ENCODE data around the gene UBASH3B. TPM values are rescaled to one million over a fixed set of nuclear protein-coding genes. Genes with fewer than 3 reads are reported as not detected.

The UBASH3B gene
- total RNA-seq, 1 experiment from 2014 or later, result 8.0 TPM

DNA sequence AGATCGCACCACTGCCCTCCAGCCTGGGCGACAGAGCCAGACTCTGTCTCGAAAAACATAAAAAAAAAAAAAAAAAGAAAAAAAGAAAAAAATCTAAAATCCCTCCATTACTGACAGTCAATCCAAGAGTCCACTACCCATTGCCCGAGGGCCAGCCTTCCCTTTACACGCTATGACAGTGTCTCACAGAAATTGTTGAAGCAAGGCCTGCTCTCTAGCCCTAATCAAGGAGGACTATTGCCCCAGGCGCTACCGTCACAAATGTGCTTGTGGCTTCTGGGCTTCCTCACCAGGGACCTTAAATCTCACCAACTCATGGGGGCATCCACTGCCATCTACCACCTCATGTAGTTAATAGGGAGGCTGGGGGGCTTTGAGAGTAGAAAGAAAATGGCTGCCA, 49.9 kb downstream of the UBASH3B start:
- H2BK5ac ChIP-seq (ENCODE audit: insufficient read length, low read length), result no peak overlapping the region
- H3K9me3 Mint-ChIP-seq, result no peaks in the 10 kb centered on the region; a peak in 1 of 5 replicates
- H3K4me1 Mint-ChIP-seq, result peaks cover 3 to 12% of the 10 kb centered on the region in 2 experiments; a peak in 3 of 4 replicates
- DNase-seq, result no peak
- no peak overlapping the region for H2AK5ac ChIP-seq (ENCODE audit: insufficient read length, low read length)
- no peak overlapping the region for H3K27ac Mint-ChIP-seq
- H3K23ac ChIP-seq (ENCODE audit: insufficient read length, low read depth, low read length), result no peak overlapping the region
- no peak overlapping the region for H3K56ac ChIP-seq (ENCODE audit: insufficient read length, low read depth, low read length)
- no peaks in the 10 kb centered on the region for H3K27me3 ChIP-seq (ENCODE audit: insufficient read depth, low read length)
- TF ChIP-seq, protein P1, sequence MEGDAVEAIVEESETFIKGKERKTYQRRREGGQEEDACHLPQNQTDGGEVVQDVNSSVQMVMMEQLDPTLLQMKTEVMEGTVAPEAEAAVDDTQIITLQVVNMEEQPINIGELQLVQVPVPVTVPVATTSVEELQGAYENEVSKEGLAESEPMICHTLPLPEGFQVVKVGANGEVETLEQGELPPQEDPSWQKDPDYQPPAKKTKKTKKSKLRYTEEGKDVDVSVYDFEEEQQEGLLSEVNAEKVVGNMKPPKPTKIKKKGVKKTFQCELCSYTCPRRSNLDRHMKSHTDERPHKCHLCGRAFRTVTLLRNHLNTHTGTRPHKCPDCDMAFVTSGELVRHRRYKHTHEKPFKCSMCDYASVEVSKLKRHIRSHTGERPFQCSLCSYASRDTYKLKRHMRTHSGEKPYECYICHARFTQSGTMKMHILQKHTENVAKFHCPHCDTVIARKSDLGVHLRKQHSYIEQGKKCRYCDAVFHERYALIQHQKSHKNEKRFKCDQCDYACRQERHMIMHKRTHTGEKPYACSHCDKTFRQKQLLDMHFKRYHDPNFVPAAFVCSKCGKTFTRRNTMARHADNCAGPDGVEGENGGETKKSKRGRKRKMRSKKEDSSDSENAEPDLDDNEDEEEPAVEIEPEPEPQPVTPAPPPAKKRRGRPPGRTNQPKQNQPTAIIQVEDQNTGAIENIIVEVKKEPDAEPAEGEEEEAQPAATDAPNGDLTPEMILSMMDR (conservative IDR thresholded peaks at IDR 0.05), result no peak
- no peaks in the 10 kb centered on the region; the same call in 1 of the 2 replicates for H3K27me3 Mint-ChIP-seq (ENCODE audit: low read depth)
- no CpG with 5 or more reads among the region's 7 CpGs for WGBS (ENCODE audit: extremely low coverage, insufficient read length, low lambda C conversion rate)
- no peak overlapping the region for H3K4me2 ChIP-seq (ENCODE audit: insufficient read depth, insufficient read length, low read length)
- no peaks in the 10 kb centered on the region for H4K20me1 ChIP-seq (ENCODE audit: control insufficient read depth, insufficient read depth, insufficient read length)
- H3K18ac ChIP-seq (ENCODE audit: insufficient read length, low read depth, low read length), result no peak overlapping the region
- H3K4me1 ChIP-seq (ENCODE audit: insufficient read depth, low read length), result no peaks in the 10 kb centered on the region
- no peaks in the 10 kb centered on the region for H3K9me3 ChIP-seq (ENCODE audit: control insufficient read depth, low read depth, low read length)
- no peaks in the 10 kb centered on the region for H3K23me2 ChIP-seq (ENCODE audit: insufficient read length, low read depth, low read length, poor library complexity, severe bottlenecking)
- H4K91ac ChIP-seq (ENCODE audit: insufficient read length, low read depth, low read length), result no peak overlapping the region
- H3K14ac ChIP-seq (ENCODE audit: insufficient read depth, low read length), result no peak overlapping the region
- no peak overlapping the region for H2BK20ac ChIP-seq (ENCODE audit: low read depth, low read length, poor library complexity, severe bottlenecking)
- no peak overlapping the region for H3T11ph ChIP-seq (ENCODE audit: low read length)
- H2BK15ac ChIP-seq (ENCODE audit: low read depth, low read length), result no peak overlapping the region
- no peaks in the 10 kb centered on the region for H3K79me1 ChIP-seq (ENCODE audit: insufficient read depth, low read depth, low read length, poor library complexity, severe bottlenecking)
- no peaks in the 10 kb centered on the region for H3K79me2 ChIP-seq (ENCODE audit: insufficient read depth, low read length)
- no peak overlapping the region for H2BK12ac ChIP-seq (ENCODE audit: insufficient read length, low read depth, low read length)
- no peaks in the 10 kb centered on the region for H3K36me3 Mint-ChIP-seq (ENCODE audit: insufficient read depth in 1 of 3, low read depth in 3 of 3)
- no peak overlapping the region for H2BK120ac ChIP-seq (ENCODE audit: low read depth, low read length, poor library complexity, severe bottlenecking)
- no peak overlapping the region for H3K27ac ChIP-seq (ENCODE audit: insufficient read length, low read depth, low read length)
- H3K4me3 Mint-ChIP-seq, result no peak overlapping the region
- H3K9ac ChIP-seq (ENCODE audit: extremely low read depth, insufficient read length, low read length), result no peak overlapping the region
- H4K5ac ChIP-seq (ENCODE audit: insufficient read length, low read depth, low read length), result no peak overlapping the region
- H4K8ac ChIP-seq (replicated peaks; ENCODE audit: insufficient read length, low read depth, low read length), result no peak overlapping the region
- no peak overlapping the region for H2AFZ ChIP-seq (ENCODE audit: low read length)
- no peak overlapping the region for H3K4ac ChIP-seq (ENCODE audit: low read depth, low read length)
